ENCODE measurements around the gene AQP11.

- TF ChIP-seq CTCF (IDR thresholded peaks at IDR 0.05) (no peak), POLR2A (IDR thresholded peaks at IDR 0.05) (no peak)
Observed at GRCh38 chr11:77592727-77593126, 3.0 kb downstream of the AQP11 start.
